Loucy (cell line): ENCODE data around the gene ATRNL1.

Experiments
- EZH2phosphoT487 ChIP-seq: fragments of 200-600 bp; IDR thresholded peaks from 2 replicates; pipeline ENCODE4 v1.6.1; 2018; ENCODE audit warnings: antibody characterized with exemption, mild to moderate bottlenecking, moderate library complexity, borderline replicate concordance
- TF ChIP-seq, protein P1 (sequence below): fragments of 200-600 bp; sonication (generic); conservative IDR thresholded peaks from 2 replicates; pipeline ENCODE4 v1.5.1; 2014; ENCODE audit warnings: mild to moderate bottlenecking, antibody characterized with exemption, low read length

DNA sequence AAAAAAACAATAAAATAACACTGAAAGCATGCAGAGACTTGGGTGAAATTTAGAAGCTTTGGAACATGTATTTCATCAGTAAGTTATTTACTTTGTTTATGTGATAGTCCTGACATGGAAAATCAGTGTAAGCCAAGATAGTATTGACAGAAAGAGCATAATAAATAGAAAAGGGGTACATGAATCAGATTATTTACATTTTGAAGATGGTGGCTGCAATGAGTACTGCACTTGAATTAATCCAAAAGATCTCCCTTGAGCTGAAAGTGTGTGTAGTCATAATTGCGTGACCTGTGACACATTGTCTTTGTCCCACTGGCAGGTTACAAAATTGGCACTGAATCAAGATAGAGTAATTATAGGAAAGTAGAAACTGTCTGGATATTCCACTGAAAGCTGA, 617.0 kb downstream of the ATRNL1 start:
- TF ChIP-seq, protein P1, sequence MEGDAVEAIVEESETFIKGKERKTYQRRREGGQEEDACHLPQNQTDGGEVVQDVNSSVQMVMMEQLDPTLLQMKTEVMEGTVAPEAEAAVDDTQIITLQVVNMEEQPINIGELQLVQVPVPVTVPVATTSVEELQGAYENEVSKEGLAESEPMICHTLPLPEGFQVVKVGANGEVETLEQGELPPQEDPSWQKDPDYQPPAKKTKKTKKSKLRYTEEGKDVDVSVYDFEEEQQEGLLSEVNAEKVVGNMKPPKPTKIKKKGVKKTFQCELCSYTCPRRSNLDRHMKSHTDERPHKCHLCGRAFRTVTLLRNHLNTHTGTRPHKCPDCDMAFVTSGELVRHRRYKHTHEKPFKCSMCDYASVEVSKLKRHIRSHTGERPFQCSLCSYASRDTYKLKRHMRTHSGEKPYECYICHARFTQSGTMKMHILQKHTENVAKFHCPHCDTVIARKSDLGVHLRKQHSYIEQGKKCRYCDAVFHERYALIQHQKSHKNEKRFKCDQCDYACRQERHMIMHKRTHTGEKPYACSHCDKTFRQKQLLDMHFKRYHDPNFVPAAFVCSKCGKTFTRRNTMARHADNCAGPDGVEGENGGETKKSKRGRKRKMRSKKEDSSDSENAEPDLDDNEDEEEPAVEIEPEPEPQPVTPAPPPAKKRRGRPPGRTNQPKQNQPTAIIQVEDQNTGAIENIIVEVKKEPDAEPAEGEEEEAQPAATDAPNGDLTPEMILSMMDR, result no peak
- TF ChIP-seq EZH2phosphoT487, result no peak
